CD4-positive, alpha-beta T cell treated with Interferon alpha-2 for 1 hour (primary cell): Measurements from ENCODE around the gene TCF7L1.
"Not testable (repeated sequence)": the region's sequence is repeated elsewhere in the genome, so short reads cannot be mapped to it uniquely, and the experiment has no call there.

Source experiments
- DNase-seq, 2 donors: peaks; one replicate each; pipeline ENCODE4 v3.0.0-alpha.2; 2020 to 2022

TCF7L1 gene

DNA sequence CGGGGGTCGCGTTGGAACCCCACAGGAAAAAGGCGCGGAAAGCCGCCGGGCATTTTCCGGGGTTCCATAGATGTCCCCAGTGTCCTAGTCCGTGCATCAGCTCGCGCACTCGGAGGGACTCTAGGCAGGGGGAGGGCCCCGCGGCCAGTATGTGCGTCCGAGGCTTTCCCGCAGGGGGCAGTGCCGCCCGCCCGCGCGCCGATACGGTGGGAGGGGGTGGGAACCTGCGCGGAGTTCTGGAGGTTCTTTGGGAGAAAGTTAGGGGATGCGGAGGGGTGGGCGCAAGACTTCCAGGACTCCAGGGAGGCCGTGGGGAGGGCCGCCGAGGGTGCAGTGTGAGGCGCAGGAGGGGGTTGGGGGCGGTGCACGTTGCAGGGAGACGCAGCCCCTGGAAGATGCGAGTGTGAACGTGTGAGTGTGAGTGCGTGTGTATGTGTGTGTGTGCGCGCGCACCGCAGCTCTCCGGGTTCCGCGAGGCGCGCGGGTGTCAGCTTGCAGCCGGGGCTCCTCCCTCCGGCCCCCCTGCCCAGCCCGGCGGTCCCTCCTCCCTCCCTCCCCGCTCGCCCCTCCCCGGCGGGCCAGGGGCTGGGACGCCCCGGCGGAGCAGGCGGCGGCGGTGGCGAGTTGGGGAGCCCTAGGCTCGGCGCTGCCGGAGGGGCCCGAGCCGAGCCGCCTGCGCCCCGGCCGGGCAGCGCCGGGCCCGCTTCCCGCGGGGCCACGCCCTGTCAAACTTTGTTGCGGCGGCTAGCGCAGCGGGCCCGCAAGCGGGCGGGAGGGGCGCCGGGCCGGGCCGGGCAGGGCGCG is at the start of gene TCF7L1:
TCF7L1 (plus strand) TSS at position 559 of the 804 bp plus-strand sequence. CDS start 293 bp downstream, outside the sequence.
- peak in 1 of 2 donors; percentile 33 for DNase-seq

- no peak for DNase-seq
These were observed 47.6 kb upstream of the TCF7L1 start for GRCh38 chr2:85085563-85085962.

DNA sequence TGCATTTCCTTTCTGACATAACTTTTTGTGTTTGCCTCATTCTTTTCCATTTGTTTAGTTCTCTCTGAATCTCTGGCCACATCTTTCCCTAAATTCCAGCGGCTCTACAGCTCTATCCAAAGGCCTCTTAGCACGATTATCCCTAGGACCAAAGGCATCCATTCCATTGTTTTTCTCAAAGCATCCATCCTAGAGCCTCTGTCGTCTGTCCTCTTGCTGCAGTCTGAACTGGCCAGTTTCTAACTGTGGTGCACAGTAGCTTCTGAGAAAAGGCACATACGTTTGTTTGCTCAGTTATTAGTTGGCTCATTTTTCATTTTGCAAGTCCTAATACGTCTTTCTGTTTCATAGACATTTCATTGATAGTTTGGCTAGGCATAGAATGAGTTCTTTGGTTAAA is 45.7 kb upstream of the TCF7L1 start:
- DNase-seq: no peak

DNA sequence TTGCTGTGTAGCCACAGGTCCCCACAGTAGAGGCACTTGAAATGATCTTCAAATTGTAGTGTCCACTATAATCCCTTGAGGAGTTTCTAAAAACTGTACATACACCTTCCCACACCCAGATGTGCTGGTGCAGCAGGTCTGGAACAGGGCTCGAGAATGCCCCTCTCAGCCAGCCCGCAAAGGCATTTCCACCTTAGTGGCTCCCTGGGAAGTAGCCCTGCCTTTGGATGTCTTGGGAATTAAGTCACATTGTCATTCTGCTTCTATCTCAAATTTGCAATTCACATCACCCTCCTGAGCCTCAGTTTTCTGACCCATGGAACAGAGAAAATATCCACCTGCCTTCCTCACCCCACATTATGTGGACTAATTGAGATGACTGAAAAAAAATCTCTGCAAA is 44.3 kb upstream of the TCF7L1 start:
- DNase-seq: no peak

- DNase-seq: no peak
These were observed 43.6 kb upstream of the TCF7L1 start for GRCh38 chr2:85089585-85089984.

GRCh38 chr2:85091838-85092237 is 41.4 kb upstream of the TCF7L1 start:
- DNase-seq: no peak

DNA sequence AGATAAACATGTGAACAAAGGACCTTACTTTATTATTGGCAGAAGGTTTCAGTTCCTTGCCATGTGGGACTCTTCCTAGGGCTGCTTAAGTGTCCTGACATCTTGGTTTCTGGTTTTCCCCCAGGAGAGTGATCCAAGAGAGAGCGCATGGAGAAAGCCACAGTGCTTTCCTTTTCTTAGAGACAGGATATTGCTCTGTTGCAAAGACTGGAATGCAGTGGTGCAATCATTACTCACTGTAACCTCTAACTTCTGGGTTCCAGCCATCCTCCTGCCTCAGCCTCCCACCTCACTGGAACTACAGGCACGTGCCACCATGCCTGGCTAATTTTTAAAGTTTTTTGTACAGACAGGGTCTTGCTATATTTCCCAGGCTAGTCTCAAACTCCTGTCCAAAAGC is 38.1 kb upstream of the TCF7L1 start:
- no peak for DNase-seq

GRCh38 chr2:85096616-85097015 is 36.6 kb upstream of the TCF7L1 start:
- DNase-seq: no peak

- DNase-seq: no peak
These were observed 29.0 kb upstream of the TCF7L1 start for GRCh38 chr2:85104228-85104627.

GRCh38 chr2:85106489-85107180 is 26.6 kb upstream of the TCF7L1 start:
- DNase-seq: no peak

DNA sequence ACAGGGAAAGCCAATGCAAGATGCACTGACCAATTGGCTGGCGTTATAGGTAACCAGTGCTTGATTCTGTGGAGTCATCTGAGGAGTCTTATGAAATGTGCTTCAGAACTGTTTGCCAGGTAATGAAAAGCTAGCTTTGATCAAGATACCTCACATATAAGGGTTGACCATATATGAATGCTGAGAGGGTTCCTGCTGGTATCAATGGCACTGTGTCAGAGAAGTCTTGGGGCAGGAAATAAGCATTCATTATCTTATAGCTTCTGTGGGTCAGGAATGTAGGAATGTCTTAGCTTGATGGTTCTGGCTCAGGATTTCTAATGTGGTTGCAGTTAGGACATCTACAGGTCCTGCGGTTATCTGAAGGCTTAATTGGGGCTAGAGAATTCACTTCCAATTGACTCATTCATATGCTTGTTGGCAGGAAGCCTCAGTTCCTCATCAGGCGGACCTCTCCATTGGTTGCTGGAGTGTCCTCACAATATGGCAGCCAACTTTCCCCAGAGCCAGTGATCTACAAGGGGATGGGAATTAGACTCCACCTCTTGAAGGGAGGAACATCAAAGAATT is 22.1 kb upstream of the TCF7L1 start:
- no peak for DNase-seq

DNA sequence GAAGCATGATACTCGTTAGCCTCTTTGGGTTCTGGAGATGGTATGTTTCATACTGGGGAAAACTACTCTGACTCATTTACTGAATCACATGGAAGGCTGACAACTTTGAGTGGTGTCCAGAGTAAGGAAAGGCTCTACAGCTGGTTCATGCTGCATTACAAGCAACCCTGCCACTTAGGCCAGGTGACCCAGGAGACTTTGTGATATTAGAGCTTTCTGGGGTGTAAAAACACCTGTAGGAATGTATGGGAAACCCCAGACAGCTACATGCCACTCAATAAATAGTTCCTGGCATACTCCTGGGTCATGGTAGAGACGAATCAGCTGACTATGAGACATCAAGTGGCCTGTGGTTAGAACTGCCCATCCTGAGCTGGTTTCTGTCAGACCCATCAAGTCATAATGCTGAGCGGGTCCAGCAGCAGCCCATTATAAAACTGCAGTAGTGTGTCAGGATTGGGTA is 21.3 kb upstream of the TCF7L1 start:
- DNase-seq: no peak

DNA sequence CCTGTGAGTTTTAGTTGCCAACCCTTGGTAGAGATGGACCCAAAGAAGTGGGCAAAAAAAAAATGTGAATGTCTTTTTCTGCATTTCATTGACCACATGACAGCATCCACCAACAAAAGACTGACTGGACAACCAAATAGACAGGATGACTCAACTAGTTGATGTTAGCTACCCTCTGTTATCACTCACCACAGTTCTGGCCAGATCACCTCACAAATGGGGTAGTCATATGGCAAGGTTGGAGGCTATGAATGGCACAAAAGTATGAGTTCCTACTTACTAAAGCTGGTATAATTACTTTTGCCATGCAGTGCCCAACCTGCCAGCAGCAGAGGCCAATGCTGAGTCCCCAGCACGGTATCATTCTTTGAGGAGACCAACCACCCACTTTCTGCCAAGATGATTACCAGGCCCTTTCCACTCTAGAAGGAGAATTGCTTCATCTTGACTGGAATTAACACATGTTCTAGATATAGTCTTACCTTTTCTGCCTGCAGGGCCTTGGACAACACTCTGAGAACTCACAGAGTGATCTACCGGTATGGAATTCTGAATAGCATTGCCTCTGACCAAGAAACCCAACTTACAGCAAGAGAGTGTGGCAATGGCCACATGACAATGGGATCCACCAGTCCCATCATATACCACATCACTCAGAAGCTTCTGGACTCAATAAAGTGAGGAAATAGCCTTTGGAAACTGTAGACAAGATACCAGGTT is 20.1 kb upstream of the TCF7L1 start:
- no peak for DNase-seq

- no peak for DNase-seq
These were observed 18.4 kb upstream of the TCF7L1 start for GRCh38 chr2:85114586-85115330.

DNA sequence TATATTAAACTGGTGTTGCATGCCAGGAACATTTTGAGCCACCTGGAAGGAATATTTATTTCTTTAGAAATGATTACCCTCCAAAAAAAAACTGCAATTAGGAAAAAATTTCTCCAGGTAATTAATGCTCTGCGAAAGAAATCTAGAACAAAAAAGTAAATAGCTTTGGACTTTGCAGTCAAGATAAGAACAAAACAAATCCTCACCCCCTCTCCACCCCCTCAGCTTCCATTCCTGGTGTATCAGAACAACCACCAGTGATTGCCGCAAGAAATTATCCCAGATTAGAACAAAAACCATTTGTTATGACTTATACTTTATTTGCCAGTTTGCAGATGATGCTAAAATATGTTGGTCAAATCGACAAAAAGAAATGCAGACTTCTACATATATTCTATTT is 17.0 kb upstream of the TCF7L1 start:
- no peak for DNase-seq

- no peak for DNase-seq
These were observed 13.3 kb upstream of the TCF7L1 start for GRCh38 chr2:85119900-85120299.

- DNase-seq: no peak
These were observed 12.8 kb upstream of the TCF7L1 start for GRCh38 chr2:85120363-85120762.

DNA sequence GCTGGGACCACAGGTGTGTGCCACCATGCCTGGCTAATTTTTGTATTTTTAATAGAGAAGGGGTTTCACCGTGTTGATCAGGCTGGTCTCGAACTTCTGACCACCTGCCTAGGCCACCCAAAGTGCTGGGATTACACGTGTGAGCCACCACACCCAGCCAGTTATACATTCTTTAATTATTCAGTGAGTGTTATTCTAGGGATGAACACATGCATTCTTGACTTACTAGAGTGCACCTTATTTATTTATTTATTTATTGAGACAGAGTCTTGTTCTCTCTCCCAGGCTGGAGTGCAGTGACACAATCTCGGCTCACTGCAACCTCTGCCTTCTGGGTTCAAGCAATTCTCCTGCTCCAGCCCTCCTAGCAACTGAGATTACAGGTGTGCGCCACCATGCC is 6.7 kb upstream of the TCF7L1 start:
- DNase-seq: not testable (repeated sequence)

- DNase-seq: no peak
These were observed 3.3 kb upstream of the TCF7L1 start for GRCh38 chr2:85129861-85130260.

- no peak for DNase-seq
These were observed 2.8 kb upstream of the TCF7L1 start for GRCh38 chr2:85130407-85130806.

DNA sequence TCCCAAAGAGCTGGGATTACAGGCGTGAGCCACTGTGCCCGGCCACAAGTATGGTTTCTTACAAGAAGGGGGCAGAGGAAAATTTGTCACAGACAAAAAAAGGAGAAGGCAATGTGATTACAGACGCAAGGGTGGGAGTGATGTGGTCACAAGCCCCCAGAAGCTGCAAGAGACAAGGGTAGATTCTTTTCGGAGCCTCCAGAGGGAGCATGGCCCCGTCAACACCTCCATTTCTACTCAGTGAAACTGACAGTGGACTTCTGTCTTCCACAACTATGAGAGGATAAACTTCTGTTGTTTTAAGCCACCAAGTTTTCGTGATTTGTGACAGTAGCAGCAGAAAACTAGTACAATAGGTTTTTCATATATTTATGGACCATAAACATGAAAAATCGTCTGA is 2.1 kb upstream of the TCF7L1 start:
- no peak for DNase-seq

DNA sequence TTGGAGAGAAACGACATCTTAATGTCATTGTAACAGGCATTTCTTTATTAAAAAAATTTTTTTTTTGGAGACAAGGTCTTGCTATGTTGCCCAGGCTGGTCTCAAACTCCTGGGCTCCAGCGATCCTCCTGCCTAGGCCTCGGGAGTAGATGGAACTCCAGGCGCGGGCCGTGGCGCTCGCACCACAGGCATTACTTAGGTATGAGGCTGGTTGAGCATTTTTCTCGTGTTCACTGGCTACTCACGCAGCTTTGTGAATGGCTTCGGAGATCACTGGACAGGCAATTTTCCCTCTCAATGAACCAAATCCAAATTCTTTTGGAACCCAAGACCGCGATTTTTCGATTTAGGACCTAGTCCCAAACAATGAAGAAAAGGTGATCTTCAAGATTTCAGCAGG is 795 bp upstream of the TCF7L1 start:
- DNase-seq: no peak
